Urothelium cell line (cell line): Measurements from ENCODE around the gene APOL1.
"Not testable (repeated sequence)": the region's sequence is repeated elsewhere in the genome, so short reads cannot be mapped to it uniquely, and the experiment has no call there.

Experiments used
- DNase-seq: peaks from one replicate; pipeline ENCODE4 v3.0.0; 2011; ENCODE audit warnings: low spot score, mixed read lengths
- FAIRE-seq: peaks from 2 replicates; lab custom pipeline; 2011; peaks lifted over from hg19 to GRCh38; lab: Jason Lieb, UNC

APOL1 gene

DNA sequence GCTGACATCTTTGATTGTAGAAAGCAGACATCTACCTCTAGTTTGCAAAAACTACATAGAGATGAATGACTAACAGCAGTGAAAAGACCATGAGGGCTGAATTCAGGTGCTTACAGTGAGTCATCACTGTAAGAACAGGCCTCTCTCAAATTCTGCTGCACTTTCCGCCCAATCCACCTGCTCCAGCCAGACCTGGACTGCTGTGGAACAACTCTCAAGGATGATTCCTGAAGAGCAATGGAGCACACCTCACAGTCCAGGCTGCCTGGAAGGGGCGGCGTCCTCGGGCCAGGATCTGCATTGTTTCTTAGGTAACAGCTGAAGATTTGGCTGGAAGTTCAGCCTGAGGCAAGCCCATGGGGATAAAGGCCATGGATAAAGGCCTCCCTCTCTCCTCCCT, 28.7 kb upstream of the APOL1 start:
- FAIRE-seq (no peak), DNase-seq (no peak)

DNA sequence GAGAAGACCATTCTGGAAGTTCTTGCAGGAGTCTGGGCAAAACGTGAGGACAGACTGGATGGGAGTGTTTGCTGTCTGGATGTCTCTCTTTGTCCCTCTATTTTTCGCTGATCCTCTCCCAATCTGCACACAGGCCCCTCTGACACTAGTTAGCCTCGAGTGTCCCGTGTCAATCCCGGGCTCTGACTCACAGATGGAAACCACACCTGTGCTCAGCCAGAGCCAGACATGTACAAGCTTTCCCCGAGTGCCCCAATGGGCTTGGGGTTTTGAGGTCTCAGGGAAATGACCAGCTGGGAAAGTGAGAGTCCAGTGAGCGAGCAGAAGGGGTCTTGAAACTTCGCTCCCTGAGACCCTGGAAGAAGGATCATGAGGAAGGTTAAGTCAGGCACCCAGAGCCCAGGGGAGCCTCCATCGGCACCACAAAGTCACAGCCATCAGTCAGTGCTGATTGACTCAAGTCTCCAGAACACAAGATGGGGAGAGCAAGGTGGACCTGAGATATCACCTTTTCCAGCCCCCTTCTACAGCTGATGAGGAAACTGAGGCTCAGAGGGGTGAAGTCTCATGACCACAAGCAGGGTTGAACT, 27.5 kb upstream of the APOL1 start:
- no peak for FAIRE-seq
- no peak for DNase-seq

DNA sequence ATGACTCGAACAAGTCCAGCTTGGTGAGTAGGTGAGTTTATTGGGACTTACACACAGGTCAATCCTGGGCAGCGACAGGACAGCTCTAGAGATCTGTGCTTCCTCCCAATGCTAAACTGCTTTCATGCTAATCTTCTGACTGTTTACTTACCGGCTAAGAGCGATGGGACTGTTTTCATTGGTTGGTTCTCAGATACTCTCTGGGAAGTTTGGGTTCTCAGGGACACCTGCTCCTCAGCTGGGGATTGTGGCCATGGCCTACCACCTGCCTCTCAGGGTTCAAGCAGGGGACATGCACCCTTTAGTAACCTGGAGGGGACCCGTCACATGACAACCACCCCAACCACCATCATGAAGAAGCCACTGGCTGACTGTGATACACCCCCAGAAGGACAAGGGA, 26.7 kb upstream of the APOL1 start:
- FAIRE-seq (peak; percentile 30), DNase-seq (no peak)

DNA sequence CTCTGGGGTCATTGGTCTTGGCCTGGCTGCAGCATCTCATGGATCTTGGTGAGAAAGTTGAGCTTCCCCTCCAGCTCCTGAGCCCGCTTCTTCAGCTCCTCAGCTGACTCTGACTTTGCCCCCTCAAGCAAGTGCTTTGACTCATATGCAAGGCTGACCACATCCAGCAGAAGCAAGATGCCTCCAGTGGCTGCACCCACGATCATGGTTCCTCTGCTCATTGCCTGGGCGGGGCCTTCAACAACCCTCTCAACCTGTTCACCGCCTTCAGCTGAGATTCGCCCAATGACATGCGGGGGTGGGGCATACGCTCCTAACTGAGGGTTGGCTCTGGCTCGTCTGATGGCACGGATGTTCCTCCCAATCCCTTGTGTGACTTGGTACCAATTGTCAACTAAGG, 25.5 kb upstream of the APOL1 start:
- DNase-seq (no peak), FAIRE-seq (peak; percentile 20)

DNA sequence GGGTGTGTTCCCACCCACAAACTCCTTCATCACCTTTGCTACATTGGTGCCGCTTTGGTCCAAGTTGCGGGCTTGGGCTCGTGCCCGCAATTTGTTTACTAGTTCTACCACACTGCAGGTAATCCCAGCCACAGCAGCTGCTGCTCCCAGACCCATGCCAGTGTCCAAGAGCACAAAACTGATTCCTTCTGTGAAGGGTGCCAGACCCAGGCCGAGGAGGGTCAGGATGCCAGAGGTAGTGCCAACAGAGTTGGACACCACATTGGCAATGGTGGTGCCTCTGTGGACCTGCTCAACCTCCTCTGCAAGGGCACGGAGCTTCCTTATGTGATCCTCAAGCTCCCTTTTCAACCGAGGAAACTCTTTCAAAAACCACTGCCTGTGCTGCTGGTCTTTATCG, 25.1 kb upstream of the APOL1 start:
- peak; percentile 69 for FAIRE-seq
- no peak for DNase-seq

DNA sequence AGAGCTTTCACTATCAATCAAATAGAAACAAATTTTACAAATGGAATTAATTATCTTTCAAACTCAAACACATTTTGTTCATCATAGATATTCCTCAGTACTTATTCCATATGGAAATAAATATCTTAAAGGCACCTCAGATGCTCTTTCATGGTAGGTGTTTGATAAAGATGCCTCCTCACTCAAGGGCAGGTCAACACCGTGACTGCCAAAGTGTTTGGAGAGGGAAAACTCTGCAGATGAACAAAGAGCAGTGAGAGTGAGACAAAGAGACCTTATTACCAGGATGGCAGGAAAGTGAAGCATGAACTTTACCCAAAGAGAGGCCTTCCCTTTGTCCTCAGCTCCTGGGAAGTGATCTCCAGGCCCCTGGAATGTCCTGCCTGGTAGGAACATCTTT, 24.6 kb upstream of the APOL1 start:
- not testable (repeated sequence) for DNase-seq
- FAIRE-seq, result peak; percentile 70

DNA sequence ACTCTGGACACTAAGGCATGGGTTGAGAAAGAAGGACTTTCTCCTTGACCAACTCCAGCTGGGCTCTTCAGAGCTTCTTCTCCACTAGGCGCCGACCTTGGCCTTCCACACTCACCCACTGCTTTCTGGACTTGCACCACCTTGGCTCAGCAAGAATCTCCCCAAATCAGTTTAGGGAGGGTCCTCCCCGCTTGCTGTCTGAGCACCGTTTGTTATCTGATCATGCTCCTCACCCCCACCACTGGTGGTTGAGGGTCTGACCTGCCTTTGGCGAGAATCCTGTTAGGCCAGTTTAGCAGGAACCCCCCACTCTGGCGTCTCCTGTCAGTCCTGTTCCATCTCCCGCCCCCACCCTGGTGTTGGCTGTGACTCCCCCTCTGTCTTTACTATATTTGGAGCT, 24.0 kb upstream of the APOL1 start:
- FAIRE-seq (peak; percentile 81), DNase-seq (no peak)

DNA sequence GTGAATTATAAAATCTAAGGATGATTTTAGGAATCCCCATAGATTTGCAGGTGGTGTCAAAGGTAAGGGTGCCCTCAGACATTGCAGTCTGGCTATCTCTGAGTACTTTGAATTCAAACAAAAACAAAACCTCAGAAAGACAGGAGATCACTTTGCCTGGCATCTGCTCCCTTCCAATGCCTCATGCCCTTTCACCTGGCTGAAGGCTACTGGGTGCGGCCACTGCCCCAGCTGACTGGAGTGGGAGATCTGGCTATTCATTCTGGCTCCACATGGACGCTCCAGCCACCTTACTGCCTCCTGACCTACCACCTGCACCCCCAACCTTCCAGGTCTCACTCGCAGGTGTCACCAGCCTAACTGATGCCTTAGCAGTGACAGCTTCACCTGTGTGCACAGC, 23.3 kb upstream of the APOL1 start:
- DNase-seq, result not testable (repeated sequence)
- peak; percentile 84 for FAIRE-seq

DNA sequence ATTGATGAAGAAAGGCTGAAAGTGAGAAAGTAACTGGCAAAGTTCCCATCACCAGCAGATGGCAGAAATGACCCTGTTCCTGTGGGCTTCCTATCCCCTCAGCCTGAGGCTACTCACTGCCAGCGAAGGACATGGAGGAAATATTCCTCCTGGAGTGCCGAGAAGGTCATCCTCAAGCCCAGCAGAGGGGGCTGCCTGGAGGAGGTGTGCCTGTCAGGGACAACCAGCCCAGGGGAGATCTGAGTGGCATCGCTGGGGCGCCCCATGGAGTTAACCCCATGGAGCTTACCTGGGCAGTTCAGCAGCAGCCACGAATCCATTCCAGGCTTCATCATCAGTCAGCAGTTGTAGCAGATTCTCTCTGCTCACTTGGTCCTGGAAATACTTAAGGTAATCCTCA, 21.9 kb upstream of the APOL1 start:
- FAIRE-seq, DNase-seq: not testable (repeated sequence)

DNA sequence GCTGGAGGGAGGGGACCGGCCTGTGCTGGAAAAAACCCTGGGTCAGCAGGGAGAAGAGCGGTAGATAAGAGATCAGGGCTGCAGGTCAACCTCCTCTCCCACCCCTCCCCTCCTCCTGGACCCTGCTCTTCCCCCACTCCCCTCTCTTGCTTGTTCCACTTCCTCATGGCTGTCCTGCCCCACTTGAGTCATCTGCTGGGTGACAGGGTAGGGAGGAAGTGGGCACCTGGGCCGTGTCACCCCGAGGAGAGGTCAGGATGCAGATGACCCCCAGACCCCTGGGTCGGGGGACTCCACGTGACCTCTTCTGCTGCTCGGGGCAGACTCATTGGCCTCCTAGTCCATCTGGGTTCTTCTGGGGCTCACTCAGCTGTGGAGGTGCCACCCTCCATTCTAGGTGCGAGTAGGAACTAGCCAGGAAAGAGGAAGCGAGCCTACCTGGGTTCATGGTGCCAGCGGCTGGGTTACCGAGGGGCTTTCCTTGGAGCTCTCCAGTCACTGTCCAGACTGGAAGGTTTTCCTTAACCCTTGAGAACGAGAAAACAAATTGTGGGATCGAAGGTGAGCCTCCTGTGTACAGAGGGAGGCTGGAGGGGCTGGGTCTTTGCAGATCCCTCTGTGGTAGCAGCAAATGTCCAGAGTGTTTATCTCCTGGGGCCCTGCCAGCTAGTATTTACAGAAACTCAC, 20.1 kb upstream of the APOL1 start:
- FAIRE-seq (peak; percentile 48), DNase-seq (no peak)

DNA sequence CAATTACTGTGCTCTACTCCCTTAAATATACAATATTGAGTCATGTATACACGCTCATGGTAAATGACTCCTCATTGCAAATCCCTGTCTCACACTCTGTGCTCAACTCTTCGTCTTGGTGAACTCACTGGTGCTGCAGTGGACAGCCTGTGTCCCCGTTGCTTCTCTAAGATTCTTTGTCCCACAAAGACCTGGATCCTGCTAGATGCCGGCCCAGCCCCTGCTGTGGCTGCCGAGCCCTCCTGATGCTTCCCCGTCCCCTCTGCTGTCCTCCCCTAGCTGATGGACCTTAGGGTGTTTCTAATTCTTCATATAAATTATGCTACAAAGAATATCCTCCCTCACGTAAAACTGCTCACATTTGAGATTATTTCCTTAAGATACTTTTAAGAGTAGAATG, 19.1 kb upstream of the APOL1 start:
- no peak for DNase-seq
- peak; percentile 20 for FAIRE-seq

DNA sequence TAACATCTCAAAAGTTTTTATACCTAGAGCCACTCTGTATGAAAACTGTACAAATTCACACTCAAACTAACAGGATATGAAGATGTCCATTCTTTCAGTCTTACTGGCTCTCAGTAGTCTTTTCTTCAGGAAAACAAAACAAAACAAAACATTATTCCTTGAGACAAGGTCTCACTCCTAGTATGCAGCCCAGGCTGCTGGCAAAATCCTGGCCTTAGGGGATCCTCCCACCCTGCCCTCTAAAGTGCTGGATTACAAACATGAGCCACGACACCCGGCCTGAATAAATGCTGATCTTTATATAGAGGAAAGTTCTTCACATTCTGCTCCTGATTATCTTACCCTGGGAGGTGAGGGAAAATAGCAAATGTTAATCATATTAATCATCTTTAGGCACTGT, 18.7 kb upstream of the APOL1 start:
- FAIRE-seq, result no peak
- DNase-seq, result no peak

DNA sequence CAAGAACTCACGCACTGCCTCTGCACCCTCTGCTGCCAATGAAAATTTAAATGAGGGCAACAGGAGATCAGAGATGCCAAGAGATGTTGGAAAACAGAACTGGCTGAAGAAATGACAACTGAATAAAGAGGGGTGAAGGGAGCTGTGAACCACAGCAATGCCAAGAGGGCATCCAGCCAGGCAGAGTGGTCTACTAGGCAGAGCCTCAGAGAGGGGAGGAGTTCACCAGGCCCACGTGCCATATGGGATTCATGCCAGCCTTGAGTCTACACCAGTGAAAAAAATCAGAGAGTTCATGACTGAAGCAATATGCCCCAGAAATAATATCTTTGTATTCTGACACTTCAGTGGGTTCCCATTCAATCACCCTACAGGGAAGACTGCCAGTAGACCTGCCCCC, 18.0 kb upstream of the APOL1 start:
- DNase-seq (no peak), FAIRE-seq (no peak)

DNA sequence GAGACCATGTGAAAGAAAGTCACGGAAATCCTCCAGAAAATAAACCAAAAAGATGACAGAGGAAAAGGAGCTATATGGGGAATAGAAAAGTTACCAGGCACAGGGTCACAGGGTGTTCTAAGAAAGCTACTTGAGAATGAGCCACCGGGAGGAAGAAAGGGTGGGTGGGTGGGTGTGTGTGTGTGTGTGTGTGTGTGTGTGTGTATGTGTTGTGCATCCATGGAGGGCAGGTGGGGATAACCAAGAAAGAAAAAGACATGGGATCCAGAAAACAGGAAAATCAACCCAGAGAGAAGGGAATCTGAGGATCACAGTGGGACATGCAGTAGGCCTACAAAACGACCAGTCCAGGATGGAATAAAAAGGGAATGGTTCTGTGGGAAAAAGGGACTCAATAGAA, 17.3 kb upstream of the APOL1 start:
- DNase-seq (no peak), FAIRE-seq (no peak)

DNA sequence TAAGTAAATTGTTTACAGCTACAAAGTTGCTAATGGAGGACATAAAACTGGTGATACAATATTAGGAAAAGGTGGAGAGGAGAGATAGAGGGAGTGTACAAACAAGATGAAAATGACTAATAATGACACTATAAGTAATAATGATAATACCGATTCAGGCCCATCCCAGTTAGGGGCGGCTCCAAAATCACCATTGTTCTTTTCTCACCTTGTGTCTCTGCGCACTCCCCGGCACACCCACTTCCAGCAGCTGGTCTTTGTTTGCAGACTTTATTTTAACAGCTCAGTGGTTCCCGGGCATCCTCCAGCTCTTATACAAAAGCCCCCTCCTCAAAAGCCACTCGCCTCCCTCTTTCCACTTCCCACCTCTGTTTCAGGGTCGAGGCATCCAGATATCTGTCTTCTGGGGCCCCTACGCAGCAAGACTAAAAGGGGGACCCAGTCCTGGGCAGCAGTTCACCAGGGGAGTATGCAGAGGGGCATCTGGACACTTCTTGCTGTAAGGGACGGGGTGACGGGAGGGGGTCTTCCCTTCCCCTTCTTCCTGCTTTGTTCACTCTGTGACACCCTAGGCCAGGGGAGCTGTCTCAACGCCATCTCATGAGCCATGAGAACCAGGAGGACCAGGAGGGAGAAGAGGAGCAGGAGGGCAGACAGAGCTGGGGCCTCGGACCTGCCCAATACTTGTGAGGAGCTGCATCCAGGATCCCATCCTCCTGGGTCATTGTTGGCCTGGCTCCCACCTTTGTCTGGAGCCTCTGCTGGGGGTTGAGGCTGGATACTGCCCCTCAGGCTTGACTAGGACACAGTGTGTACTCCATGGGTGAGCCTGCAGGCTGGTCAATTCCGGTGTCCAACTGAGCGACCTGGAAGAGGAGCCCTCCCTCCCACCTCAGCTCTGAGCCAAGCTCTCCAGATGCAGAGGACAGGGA, 16.3 kb upstream of the APOL1 start:
- FAIRE-seq (no peak), DNase-seq (no peak)

DNA sequence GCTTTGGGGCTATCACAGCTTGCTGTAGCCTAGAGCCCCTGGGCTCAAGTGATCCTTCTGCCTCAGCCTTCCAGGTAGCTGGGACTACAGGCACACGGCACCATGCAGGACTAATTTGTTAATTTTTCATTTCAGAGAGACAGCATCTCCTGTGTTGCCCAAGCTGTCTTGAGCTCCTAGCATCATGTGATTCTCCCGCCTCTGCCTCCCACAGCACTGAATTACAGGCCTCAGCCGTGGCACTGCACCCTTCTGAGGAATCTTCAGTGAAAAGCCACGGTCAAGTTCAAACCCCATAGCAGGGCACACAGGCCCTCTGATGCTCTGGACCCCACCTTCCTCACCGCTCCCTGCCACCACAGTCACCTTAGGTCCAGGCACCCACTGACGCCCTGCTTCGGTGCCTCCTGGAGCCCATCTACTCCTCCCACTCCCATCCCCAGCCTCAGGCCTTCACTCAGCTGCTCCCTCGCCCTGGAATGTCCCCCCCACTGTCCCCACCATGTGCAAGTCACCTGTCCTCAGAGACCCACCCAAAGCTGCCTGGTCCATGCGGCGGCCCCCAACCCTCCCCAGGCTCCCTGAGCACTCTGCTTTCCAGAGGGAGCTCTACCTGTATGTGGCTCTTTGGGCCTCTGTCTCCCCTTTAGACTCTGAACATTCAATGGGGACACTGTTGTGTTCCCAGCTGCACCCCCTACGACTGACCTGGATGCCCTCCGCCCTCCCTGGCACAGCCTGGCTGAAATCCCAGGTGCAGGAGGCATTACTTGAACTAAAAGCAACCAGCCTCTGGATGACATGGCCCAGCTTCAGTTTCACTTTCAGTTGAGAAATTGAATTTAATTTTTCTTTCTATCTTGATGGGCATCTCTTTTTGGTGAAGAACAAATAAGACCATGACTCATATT, 15.2 kb upstream of the APOL1 start:
- no peak for FAIRE-seq
- no peak for DNase-seq

DNA sequence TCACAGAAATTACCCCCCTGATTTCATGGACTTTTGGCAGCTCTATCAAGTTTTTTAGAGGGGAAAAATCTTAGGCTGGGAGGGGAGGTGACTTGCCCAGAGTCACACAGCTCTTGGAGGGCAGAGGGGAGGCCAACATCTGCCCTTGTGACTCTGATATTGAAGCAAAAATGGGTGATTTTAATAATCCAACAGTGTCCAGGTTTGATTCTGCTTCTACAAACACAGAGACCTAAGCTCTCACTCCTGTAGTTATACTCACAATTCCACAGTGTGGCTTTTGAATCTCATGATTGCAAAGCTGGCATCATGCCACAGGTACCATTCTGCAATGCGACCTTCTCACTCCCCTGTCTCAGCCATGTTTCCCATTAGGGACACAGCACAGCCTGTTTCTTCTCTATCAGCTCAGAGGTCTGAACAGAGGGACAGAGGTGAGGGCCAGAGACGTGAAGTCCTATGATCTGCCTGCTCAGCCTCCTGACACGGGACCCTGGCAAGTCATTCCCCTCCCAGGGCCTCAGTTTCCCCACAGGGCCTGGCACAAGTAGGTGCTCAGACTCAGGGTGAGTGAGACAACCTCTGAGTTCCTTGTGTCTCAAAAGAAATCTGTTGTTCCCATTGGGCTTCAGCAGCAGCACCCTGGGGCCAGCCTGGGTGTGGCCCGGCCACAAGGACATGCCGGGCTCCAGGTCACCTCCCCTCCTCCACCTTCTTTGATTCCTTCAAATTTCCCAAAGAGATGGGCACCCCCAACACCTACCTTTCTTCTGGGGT, 14.4 kb upstream of the APOL1 start:
- DNase-seq (no peak), FAIRE-seq (peak; percentile 53)

DNA sequence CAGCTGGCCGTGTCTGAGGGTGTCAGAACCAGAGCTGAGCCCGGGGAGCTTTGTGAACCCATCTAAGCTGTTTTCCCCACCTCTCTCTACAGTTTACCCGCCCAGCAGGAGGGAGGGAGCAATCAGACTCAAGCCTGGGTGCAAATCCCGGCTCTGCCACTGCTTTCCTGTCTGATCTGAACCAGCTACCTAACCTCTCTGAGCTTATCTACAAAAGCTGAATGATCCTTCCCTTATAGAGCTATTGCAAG, 13.9 kb upstream of the APOL1 start:
- FAIRE-seq (no peak), DNase-seq (peak; percentile 23)

DNA sequence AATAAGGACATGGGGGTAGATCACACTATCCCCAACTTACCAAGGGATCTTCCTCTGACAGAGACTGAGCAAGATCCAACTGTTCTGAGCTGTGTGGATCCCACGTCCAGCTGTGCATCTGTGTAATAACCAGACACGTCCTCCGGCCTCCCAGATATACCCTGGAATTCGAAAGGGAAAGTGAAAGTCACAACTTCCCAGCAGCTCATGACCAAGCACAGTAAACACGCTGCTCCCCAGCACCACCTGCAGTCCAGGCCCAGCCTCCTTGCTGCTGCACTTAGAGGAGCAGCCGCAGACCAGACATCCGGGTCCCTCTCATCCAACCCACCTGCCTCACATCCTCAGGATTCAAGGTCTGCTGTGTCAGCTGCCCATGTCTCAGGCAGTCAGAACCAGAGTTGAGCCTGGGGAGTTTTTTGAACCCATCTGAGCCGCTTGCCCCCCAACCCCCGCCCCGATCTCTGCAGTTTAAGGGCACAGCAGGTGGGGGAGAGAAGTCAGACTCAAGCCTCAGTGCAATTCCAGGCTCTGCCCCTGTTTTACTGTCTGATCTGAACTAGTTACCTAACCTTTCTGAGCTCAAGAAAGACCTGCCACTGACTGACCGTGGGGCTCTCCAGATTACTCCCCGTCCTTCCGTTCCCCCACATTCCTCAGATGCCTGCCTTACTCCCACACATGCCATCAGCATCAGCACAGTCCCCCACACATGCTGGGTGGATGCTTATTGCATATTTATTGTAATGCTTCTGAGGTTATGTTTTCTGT, 13.3 kb upstream of the APOL1 start, which contains the start of gene APOL2:
Gene APOL2 (minus strand): TSS at position 127 of the 771 bp plus-strand sequence. CDS start 6,365 bp downstream, outside the sequence.
- DNase-seq (peak; percentile 96), FAIRE-seq (peak; percentile 98)
